HL-60 (cell line): ENCODE data around the gene SLK.

Experiments used
- DNase-seq, 2 experiments: peaks; one replicate each; pipeline ENCODE4 v3.0.0-alpha.2; 2010 to 2020; ENCODE audit warnings: low read depth in 1 of 2, low spot score in 1 of 2
- H3K27ac ChIP-seq: fragments of 250-450 bp; sonication (Bioruptor Pico); replicated peaks from 2 replicates; pipeline ENCODE4 v1.5.1; 2020; ENCODE audit warnings: mild to moderate bottlenecking, moderate library complexity
- H3K27me3 ChIP-seq: fragments of 250-450 bp; sonication (Bioruptor Pico); 2 replicates; pipeline ENCODE4 v1.5.1; 2021; ENCODE audit warnings: mild to moderate bottlenecking, moderate library complexity; ENCODE audit not compliant: insufficient read depth, poor library complexity, severe bottlenecking
- H3K4me3 ChIP-seq: replicated peaks from 2 replicates; pipeline ENCODE4 v1.5.1; 2011; ENCODE audit warnings: mild to moderate bottlenecking, control low read depth, low read length; ENCODE audit not compliant: insufficient read depth
- CTCF ChIP-seq: IDR thresholded peaks from one replicate; pipeline ENCODE4 v1.5.1; 2011; ENCODE audit warnings: low read length, control low read depth, inconsistent platforms; ENCODE audit not compliant: insufficient read depth
- GABPA ChIP-seq: IDR thresholded peaks from 2 replicates; pipeline ENCODE4 v1.6.1; 2012; ENCODE audit warnings: low read depth
- POLR2AphosphoS5 ChIP-seq: IDR thresholded peaks from 2 replicates; pipeline ENCODE4 v1.6.1; 2012; ENCODE audit warnings: low read depth
- REST ChIP-seq: IDR thresholded peaks from 2 replicates; pipeline ENCODE4 v1.6.1; 2012; ENCODE audit warnings: low read depth; ENCODE audit not compliant: insufficient replicate concordance
- SPI1 ChIP-seq: IDR thresholded peaks from 2 replicates; pipeline ENCODE4 v1.6.1; 2012; ENCODE audit warnings: low read depth, mild to moderate bottlenecking, borderline replicate concordance

The SLK gene

GRCh38 chr10:103958996-103959395, 7.9 kb upstream of the SLK start:
- Histone ChIP-seq H3K27ac (no peak overlapping the region), H3K4me3 (no peak overlapping the region), H3K27me3 (no peaks in the 10 kb centered on the region)
- DNase-seq, result no peak
- no peak for TF ChIP-seq REST
- no peak for TF ChIP-seq GABPA
- TF ChIP-seq SPI1, result no peak
- TF ChIP-seq CTCF, result no peak
- no peak for TF ChIP-seq POLR2AphosphoS5

- no peak overlapping the region for H3K4me3 ChIP-seq
- no peak overlapping the region for H3K27ac ChIP-seq
- no peaks in the 10 kb centered on the region for H3K27me3 ChIP-seq
- TF ChIP-seq REST, result no peak
- TF ChIP-seq POLR2AphosphoS5, result no peak
- DNase-seq, result no peak
Measured at GRCh38 chr10:103960103-103960502, 6.8 kb upstream of the SLK start.

- TF ChIP-seq REST (no peak), GABPA (no peak), CTCF (no peak), POLR2AphosphoS5 (no peak), SPI1 (no peak)
- peak in 1 of 2 experiments; percentile 45 for DNase-seq
- Histone ChIP-seq H3K27me3 (no peaks in the 10 kb centered on the region), H3K4me3 (peak overlapping the region; percentile 92), H3K27ac (peak overlapping the region; percentile 74)
Measured at GRCh38 chr10:103967448-103968071, 620 bp downstream of the SLK start.
